Fibroblast of villous mesenchyme (primary cell): ENCODE results near the gene MCRIP1. TPM values are rescaled to one million over a fixed set of nuclear protein-coding genes. Genes with fewer than 3 reads are reported as not detected.

ENCODE experiments used
- DNase-seq: peaks from one replicate; pipeline ENCODE4 v3.0.0-alpha.2; 2010; ENCODE audit warnings: low read depth
- H3K4me3 ChIP-seq: 2 replicates; pipeline ENCODE4 v1.5.1; 2011; ENCODE audit warnings: low read depth, mild to moderate bottlenecking, low read length
- CTCF ChIP-seq: IDR thresholded peaks from 2 replicates; pipeline ENCODE4 v1.5.1; 2012; ENCODE audit warnings: low read depth, mild to moderate bottlenecking, low read length; ENCODE audit not compliant: insufficient read depth
- total RNA-seq: library from RNA; depleted of rRNA; stranded (reverse); fragments of >200 nt; gene quantifications from 2 replicates; pipeline ENCODE4 v1.2.3, GENCODE V29; 2012

The MCRIP1 gene
- total RNA-seq, 1 donor: 55.7 TPM

- TF ChIP-seq CTCF: no peak
- DNase-seq: no peak
- H3K4me3 ChIP-seq: no peak overlapping the region
Measured at GRCh38 chr17:81806461-81807209, 26.5 kb downstream of the MCRIP1 start.

- TF ChIP-seq CTCF: no peak
- no peak for DNase-seq
- no peak overlapping the region for H3K4me3 ChIP-seq
Measured at GRCh38 chr17:81805707-81806460, 27.2 kb downstream of the MCRIP1 start.

GRCh38 chr17:81804559-81805399 lies 28.3 kb downstream of the MCRIP1 start:
- no peak for DNase-seq
- no peak for TF ChIP-seq CTCF
- no peak overlapping the region for H3K4me3 ChIP-seq

GRCh38 chr17:81803728-81804558 lies 29.1 kb downstream of the MCRIP1 start, which contains the start of gene GCGR:
Gene GCGR (plus strand): TSS chr17:81804150. CDS start chr17:81809019, 4,869 bp downstream.
- H3K4me3 ChIP-seq: no peak within 1 kb of the TSS
- TF ChIP-seq CTCF: no peak
- DNase-seq: no peak

- no peak for DNase-seq
- no peak for TF ChIP-seq CTCF
- H3K4me3 ChIP-seq: no peak overlapping the region
Measured at GRCh38 chr17:81802856-81803643, 30.0 kb downstream of the MCRIP1 start.
